ENCODE results near the gene TUBGCP6.
"Not testable (repeated sequence)": the region's sequence is repeated elsewhere in the genome, so short reads cannot be mapped to it uniquely, and the experiment has no call there.

TUBGCP6 gene

DNA sequence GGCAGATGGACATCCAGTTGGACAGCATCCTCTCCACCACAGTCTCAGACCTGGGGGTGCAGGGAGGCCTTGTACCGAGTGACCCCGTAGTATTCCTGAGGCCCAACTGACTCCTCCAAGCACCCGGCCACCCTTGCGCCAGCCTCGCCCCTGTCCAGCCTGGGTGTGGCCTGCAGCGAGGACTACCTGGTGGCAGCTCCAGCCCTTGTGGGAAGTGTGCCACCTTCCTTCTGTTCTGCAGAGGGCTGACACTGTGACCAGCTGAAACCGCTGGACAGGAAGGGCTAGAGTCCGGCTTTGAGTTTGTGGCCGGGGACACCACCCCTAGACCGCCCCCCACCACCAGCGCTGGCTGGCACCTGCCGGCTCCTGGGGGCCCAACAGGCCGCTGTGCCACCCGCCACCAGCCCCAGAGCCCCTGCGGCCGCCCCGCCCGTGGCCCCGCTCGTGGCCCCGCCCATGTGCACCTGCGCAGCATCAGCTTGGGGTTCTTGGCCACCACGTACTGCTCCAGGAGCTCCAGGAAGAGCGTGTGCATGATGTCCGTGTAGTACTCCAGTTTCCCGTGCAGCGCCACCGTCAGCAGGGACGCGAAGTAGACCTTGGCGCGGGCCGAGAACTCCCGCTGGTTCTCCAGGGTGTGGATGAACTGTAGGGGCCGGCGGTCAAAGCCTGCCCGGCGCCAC is 35.3 kb upstream of the TUBGCP6 start:
- DNase-seq (ENCODE audit: low read depth): no peak

DNA sequence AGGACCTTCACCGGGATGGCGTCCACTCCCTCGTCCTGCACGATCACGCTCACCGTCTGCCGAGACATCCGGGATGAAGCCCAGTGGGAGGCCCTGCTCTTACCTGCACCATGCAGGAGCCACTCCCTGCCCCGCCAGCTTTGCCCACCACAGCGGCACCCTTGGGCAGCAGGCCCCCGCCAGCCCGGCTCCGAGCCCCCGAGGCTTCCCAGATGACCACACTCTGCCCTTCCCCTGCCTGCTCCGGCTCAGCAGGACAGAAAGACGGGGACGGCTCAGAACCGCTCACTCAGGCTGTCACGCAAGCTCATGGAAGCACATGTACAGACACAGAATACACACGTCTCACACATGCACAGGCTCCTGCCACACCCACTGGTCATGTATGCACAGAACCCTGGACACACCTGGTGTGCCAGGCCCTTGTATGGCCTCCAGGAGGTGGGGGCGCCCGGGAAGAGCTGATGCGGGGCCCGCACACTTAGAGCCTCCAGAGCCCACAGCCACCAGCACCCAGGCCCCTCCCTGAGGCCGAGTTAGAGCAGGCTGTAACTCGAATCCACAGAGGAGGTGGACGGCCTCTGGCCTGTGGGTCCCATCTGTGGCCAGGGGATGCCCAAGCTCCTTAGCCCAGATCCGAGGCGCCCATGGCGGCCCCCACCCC is 34.3 kb upstream of the TUBGCP6 start:
- DNase-seq (ENCODE audit: low read depth): no peak

DNA sequence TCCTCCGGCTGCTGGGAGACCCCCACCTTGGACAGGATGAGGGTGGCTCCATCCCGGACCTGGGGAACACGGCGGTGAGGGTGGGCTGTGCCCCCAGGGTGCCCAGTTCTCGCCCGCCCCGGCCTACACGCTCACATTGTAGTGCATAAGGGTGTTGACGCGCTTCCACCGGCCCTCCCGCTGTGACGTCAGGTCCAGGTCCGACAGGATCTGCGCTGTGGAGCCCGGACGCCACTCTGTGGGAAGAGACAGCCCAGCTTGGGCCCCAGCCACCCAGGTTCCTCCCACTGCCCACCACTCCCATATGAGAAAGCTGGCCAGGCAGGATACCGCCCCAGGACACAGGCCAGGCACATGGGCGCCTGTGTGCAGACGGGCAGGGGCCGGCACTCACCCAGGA is 33.6 kb upstream of the TUBGCP6 start:
- no peak for DNase-seq (ENCODE audit: low read depth)

DNA sequence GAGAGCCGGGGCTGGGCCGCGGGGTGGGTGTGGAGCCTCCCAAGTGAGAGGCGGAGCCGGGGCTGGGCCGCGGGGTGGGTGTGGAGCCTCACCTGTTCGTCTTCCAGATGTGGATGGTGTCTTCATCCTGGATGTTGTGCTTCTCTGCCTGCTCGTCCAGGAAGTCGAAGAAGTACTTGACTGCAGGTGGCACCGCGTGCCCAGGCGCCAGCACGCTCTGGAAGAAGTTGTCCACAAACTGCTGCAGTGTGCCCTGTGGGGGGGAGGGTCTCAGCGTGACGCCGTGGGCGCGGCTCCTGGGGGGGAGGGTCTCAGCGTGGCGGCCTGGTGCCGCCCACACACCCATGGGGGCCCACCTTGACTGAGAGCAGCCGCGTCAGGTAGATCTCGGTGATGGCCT is 32.9 kb upstream of the TUBGCP6 start:
- DNase-seq (ENCODE audit: low read depth): no peak

DNA sequence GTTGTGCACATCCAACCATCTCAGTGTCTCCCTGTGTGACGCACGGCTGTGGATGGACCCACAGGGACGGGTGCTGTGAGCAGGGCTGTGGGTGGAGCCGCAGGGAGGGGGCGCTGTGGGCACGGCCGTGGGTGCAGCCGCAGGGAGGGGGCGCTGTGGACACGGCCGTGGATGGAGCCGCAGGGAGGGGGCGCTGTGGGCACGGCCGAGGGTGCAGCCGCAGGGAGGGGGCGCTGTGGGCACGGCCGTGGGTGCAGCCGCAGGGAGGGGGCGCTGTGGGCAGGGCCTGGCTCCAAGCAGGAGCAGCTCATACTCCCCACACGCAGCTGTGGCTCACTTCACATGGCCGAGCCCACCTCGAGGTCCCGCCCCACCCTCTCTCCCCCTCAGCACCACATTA is 31.3 kb upstream of the TUBGCP6 start:
- DNase-seq (ENCODE audit: low read depth): peak; percentile 58

DNA sequence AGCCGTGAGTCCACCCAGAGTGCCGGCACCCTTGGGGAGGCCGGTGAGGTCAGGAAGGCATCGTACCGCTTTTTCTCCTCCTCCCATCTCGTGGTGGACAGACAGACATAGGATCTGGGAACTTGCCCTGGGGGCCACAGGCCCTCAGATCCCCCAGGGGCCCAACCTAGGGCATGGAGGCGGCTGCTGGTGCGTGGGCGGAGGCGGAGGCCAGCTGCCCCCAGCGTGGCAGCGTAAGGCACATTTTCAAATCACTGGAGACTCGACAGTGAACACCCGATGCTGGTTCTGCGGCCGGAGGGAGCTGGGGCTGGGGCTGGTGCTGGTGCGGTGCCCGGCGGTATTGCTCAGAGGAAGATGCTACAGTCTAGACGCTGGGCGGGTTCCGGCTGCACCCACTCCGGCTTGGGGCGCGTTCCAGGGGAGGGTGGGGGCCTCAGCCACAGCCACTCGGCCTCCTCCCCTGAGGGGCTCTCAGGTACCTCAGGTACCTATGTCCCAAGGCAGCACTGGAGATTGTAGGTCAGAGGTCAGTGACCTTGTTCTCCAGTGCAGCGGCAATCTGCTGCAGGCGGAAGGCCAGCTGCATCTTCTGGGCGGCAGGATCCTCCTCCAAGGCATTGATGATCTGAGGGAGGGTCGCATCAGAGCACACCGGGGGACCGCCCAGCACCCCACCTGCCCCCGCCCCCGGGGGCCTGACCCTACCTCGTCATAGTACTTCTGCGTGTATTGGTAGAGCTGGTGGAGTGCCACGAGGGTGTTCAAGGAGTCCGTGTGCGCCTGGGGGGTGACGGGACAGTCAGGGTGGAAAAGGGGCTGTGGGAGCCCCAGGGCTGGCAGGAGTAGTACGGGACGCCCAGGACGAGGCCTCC is 30.6 kb upstream of the TUBGCP6 start:
- DNase-seq (ENCODE audit: low read depth): no peak

DNA sequence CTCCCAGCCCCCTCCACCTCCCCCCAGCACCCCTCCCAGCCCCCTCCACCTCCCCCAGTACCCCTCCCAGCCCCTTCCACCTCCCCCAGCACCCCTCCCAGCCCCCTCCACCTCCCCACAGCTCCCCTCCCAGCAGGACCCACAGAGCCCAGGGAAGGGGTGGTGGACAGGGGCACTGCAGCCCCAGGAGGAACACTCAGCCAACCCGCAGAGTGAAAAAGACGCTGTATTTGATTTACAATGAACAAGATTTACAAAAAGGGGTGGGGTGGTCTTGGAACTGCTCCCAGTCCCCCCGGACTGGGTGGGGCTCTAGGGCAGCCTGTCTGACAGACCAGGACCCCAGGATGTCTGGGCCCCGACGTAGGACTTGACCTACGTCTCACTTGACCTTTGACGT is 29.9 kb upstream of the TUBGCP6 start:
- DNase-seq (ENCODE audit: low read depth): no peak

DNA sequence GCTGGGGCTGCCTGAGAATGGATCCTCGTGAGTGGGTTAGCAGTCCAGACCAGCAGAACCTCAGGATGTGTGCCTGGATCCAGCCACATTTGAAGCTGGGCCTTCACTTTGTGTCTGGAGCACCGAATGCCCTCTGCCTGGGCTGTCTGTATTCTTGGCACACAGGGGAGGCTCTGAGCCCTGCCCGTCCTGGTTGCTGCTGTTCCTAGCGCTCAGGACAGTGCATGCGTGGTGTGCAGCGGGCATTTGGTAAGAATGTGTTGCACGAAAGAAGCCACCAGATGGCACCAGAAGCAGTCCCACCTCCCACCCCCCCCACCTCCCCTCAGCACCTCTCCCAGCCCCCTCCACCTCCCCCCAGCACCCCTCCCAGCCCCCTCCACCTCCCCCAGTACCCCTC is 29.5 kb upstream of the TUBGCP6 start:
- peak; percentile 39 for DNase-seq (ENCODE audit: low read depth)

DNA sequence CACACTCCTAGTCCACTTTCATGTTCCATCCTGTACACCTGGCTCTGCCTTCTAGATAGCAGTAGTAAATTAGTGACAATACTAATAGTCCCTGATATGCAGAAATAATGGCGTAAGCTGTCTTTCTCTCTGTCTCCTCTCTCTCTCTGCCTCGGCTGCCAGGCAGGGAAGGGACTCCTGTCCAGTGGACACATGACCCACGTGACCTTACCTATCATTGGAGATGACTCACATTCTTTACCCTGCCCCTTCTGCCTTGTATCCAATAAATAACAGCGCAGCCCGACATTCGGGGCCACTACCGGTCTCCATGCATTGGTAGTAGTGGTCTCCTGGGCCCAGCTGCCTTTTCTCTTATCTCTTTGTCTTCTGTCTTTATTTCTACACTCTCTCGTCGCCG is 29.0 kb upstream of the TUBGCP6 start:
- not testable (repeated sequence) for DNase-seq (ENCODE audit: low read depth)

DNA sequence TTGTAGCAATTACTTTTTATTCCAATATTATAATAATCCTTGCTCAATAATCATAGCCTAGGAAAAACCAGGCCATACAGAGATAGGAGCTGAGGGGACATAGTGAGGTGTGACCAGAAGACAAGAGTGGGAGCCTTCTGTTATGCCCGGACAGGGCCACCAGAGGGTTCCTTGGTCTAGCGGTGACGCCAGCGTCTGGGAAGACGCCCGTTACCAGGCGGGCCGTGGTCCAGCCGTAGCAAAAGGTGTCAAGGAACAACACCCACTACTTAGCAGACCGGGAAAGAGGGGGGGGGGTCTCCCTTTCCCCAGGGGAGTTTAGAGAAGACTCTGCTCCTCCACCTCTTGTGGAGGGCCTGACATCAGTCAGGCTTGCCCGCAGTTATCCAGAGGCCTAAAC is 28.5 kb upstream of the TUBGCP6 start:
- DNase-seq (ENCODE audit: low read depth): not testable (repeated sequence)

DNA sequence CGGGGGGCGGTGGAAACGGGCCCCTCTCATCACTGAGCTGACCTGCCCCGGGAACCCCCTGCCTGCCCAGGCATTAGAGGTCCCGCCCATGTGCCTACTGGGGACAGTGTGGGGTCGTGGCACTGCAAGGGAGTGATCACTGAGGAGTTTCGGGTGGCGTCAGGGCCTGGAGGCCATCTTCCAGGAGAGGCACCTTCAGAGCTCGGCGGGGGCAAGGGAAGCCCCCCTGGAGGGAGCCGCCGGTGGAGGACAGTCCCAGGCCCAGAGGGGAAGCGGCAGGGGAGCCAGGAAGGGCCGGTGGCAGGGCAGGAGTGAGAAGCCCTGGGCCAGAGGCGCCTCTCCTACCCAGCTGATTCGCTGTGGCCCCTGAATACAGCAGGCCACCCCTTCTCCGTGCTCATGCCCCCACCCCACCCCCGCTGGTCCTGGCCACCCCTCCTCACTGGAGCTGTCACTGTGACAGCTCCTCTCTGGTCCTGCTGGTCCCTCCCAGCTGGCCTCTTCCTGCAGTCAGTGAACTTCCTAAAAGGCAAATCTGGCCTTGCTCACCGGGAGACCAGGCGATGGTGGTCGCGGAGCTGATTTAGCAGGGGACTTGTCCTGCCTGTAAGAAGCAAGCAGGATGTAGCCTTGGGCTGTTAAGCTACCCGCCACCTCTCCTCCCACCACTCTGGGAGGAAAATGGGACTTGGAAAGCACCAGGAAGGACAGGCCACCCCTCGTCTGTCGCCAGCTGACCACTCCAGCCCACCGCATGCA is 27.4 kb upstream of the TUBGCP6 start:
- no peak for DNase-seq (ENCODE audit: low read depth)

DNA sequence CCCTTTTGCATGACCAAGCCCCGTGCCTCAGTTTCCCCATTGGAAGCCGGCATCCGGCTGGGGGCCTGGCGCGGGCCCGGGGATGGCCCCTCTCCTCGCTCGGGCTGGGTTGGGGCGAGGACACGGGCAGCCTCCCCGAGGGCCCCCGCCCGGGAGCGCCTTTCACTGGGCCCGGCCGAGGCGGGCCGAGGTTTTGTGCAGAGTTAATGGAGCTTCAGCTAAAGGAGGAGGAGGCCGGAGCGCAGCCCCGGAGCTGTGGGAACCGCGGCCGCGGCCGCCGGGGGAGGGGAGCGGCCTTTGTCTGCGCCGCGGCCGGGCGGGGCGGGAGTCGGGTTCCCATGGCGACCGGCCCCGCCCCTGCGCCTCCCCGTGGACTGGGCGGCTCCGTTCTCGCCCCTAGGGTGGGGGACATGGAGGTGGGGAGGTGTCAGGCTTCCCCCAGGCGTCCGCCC is 26.7 kb upstream of the TUBGCP6 start:
- peak; percentile 56 for DNase-seq (ENCODE audit: low read depth)

DNA sequence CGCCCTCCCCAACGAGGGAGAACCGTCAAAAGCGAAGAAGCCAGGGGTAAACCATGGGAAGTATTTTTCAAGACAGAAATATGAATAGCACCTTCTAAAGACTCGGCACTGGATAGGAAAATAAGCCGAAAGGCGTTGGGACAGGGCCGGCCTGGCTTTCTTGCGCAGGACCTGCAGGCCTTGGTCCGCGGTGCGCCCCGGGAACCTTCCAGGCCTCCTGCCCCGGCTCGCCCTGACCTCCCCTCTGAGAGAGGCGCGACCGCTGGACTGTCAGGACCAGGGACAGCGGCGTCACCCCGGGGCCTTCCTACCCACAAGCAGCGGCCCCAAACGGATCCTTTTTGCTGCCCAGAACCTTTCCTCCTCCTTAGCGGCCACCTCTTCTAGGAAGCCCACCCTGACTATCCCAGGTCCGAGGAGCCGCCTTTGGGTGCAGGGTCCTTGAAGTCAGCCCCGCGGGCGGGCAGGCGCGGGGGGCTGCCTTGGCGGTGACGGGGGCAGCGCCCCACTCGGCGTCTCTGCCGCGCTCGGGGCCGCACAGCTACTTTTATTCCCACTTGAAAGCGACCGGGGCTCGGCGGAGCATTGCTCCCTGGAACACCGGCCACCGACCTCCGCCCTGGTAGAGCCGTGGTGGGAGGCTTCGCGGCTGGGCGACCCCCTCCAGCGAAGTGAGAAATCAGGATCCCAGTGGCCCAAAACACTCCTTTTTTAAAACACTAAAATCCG is 26.0 kb upstream of the TUBGCP6 start:
- DNase-seq (ENCODE audit: low read depth): peak; percentile 61

DNA sequence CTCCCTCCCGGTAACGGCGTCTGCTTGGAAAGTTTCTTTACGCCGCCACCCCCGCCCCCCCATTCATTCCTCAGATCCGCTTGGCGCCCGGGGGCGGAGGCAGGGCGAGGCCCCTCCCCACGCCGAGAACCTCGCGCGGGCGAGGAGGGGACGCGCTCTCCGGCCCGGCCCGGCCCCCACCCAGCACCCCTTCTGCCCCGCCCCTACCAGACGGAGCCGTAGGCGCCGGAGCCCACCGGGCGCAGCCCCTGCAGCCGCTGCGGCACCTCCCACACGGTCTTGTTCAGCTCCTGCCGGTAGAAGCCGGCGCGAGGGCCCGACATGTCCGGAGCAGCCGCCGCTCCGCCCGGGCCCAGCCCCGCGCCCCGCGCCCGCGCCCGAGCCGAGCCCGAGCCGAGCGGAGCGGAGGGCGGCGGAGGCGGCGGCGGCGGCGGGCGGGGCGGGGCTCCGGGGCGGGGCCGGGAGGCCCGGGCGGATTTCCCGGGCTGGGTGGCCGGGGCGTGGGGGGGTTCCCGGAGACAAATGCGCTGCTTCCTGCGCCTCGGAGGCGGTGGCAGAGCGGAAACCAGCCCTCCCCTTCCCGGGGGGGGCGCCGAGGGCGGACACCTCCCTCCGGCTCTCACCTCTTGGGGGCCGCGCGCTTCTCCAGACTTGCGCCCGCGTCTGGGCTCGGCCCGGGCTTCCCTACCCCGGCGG is 25.3 kb upstream of the TUBGCP6 start, which contains the start of gene MAPK11:
TSS of gene MAPK11 (minus strand) at position 411 of the 696 bp plus-strand sequence. CDS start at position 323, 88 bp downstream.
- DNase-seq (ENCODE audit: low read depth): peak; percentile 57

DNA sequence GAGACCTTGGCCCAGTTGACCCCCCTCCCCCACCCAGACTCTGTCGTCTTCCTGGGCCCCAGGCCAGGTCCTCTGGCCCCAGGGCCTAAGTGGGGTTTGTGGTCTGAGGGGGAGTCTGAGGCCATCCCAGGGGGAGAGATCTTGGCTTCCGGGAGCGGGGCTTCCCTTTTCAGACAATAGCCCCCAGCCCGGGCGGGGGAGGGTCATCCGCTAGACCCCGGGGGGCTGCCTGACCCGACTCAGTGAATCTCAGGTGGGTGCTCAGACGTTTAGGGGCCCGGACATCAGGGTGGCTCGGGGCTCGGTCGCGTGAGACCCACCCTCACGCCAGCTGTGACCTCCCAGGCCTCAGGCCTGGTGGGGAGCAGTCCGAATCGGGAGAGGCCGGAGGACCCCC is 24.7 kb upstream of the TUBGCP6 start:
- DNase-seq (ENCODE audit: low read depth): no peak

DNA sequence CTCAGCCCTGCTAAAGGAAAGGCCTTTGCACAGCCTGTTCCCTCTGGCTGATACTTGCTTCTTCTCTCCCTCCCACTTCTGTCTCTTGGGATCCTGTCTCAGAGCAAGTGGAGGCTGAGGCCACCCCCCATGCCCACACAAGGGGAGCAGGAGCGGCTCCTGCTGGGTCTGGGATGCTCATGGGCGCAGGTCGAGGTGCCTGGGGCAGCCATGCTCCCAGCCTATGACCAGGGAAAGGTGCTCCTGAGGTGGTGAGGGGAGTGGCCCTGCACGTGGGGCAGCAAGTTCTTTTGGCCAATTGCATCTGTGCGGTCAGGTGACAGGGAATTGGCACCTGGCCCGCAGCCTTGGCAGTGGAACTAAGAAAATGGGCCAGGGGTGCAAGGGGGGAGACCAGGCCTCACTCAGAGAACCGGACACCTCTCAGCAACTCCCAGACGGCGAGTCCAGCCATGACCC is 23.9 kb upstream of the TUBGCP6 start:
- DNase-seq (ENCODE audit: low read depth): no peak

DNA sequence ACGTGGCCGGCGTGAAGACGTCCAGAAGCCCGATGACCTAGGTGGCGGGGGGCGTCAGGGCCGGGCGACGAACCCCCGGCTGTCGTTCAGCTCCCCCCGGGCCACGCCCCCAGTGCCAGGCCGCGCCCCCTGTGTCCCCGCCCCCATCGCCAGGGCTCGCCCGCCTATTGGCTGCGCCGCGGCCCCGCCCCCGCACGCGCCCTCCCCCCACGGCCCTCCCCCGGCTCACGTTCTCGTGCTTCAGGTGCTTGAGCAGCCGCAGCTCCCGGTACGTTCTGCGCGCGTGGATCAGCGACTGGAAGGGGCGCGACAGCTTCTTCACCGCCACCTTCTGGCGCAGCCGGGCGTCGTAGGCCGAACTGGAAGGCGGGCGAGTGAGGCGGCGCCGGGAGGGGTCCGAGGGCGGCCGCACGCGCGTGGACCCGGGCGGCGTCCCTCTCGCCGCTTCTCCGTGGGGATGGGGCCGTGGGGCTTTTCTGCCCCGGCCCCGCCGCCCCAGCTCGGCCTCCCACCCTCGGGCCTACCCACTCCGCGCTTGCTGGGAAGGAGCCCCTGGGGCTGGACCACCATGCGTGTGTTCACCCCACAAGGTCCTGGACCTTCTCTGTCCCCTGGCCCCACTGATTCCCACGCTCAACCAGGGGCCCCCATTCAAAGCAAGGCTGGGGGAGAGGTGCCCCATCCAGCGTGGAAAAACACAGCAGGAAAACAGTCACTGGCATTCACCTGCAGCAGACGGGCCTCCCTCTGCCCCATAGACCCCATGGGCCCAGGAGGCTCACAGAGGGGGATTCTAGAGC is 23.0 kb upstream of the TUBGCP6 start:
- DNase-seq (ENCODE audit: low read depth): peak; percentile 60

DNA sequence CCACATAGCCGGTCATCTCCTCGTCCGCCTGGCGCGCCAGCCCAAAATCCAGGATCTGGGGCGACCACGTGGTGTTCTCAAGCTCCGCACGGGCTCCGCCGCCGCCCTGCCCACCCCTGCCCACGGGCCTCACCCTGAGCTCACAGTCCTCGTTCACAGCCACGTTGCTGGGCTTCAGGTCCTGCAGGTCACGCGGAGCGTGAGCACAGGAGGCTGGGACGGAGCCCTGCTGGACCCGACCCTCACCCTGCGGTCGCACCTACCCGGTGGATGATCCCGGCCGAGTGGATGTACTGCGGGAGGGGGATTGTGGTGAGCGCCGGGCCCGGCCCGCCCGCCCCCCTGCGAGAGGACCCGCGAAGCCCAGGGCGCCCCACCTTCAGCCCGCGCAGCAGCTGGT is 22.2 kb upstream of the TUBGCP6 start:
- no peak for DNase-seq (ENCODE audit: low read depth)

DNA sequence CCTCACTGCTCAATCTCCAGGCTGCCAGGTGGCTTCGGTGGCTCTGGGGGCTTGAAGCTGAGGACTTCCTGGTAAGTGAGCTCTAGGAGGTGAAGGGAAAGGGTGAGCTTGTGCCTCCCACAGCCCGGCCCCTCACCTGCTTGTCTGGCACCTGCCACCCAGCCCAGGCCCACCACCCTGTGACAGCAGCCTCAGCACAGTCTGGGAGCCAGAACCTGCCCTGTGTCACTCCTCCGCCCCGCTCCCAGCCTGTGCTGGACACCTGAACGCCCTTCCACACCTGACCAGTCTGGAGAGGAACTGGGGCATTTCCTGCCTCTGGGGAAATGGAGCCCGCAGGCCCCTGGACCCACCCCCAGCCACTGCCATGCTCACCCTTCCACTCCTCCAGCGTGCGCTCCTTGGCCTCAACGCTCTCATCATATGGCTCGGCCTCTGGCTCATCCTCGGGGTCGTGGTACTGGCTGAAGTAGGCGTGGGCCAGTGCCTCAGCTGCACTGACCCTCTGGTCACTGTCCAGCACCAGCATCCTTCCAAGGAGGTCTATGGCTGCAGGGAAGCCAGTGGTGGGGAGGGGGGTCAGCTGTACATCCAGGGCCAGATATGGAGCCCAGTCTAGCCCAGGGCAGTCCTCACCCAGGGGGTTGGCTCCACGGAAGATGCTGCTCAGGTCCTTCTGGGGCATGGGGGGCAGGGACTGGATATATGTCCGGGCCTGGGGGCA is 20.3 kb upstream of the TUBGCP6 start:
- no peak for DNase-seq (ENCODE audit: low read depth)
